Kidney (tissue), 14 donors: ENCODE data around the gene DNM3. TPM values are rescaled to one million over a fixed set of nuclear protein-coding genes. Genes with fewer than 3 reads are reported as not detected.

ENCODE experiments used
- DNase-seq, 5 donors: peaks; one replicate each; pipeline ENCODE4 v3.0.0-alpha.2; 2013 to 2020
- FAIRE-seq: peaks from 2 replicates; lab custom pipeline; 2012; peaks lifted over from hg19 to GRCh38; lab: Jason Lieb, UNC
- H3K27ac ChIP-seq, 2 donors: one replicate each; pipeline ENCODE4 v1.7.0; 2013; ENCODE audit warnings: low read depth in 2 of 2, low read length in 2 of 2, inconsistent platforms in 1 of 2
- H3K27me3 ChIP-seq: one replicate; pipeline ENCODE4 v1.7.1; 2013; ENCODE audit warnings: low read length, inconsistent platforms; ENCODE audit not compliant: control insufficient read depth, insufficient read depth
- H3K36me3 ChIP-seq, 3 donors: one replicate each; pipeline versions ENCODE4 v1.7.0 to v1.7.1; 2013; ENCODE audit warnings: low read length in 3 of 3, control low read depth in 1 of 3, inconsistent platforms in 1 of 3; ENCODE audit not compliant: insufficient read depth in 3 of 3, control insufficient read depth in 2 of 3
- H3K4me1 ChIP-seq, 3 donors: one replicate each; pipeline versions ENCODE4 v1.7.0 to v1.7.1; 2013; ENCODE audit warnings: low read length in 3 of 3, inconsistent platforms in 1 of 3, low read depth in 1 of 3; ENCODE audit not compliant: control insufficient read depth in 2 of 3, insufficient read depth in 2 of 3
- H3K4me3 ChIP-seq, 3 donors: one replicate each; pipeline versions ENCODE4 v1.7.0 to v1.8.1; 2013; ENCODE audit warnings: low read length in 3 of 3, control low read depth in 1 of 3, inconsistent platforms in 1 of 3
- H3K9ac ChIP-seq, 3 donors: one replicate each; pipeline versions ENCODE4 v1.7.0 to v1.7.1; 2013; ENCODE audit warnings: low read length in 3 of 3, control low read depth in 1 of 3, inconsistent platforms in 1 of 3
- H3K9me3 ChIP-seq, 3 donors: one replicate each; pipeline versions ENCODE4 v1.7.0 to v1.7.1; 2013; ENCODE audit warnings: low read length in 3 of 3, control low read depth in 1 of 3, inconsistent platforms in 1 of 3; ENCODE audit not compliant: control insufficient read depth in 2 of 3, insufficient read depth in 1 of 3
- CTCF ChIP-seq: IDR thresholded peaks from 3 replicates; pipeline ENCODE4 v1.5.1; 2012; ENCODE audit warnings: mild to moderate bottlenecking, moderate library complexity, borderline replicate concordance; ENCODE audit not compliant: insufficient read depth; ENCODE audit errors: extremely low read depth
- intact Hi-C: fragments of 100-400 bp; cut with DNase I; formaldehyde crosslinking; loops from one replicate; pipeline ENCODE4 v1.11.1; 2022
- polyA plus RNA-seq: library from polyadenylated mRNA; stranded (reverse); fragments of 350-450 nt; fragmentation: Illumina TruSeq; extraction: RNeasy Lipid Tissue Mini Kit (QIAGEN cat#74804); gene quantifications from one replicate; pipeline ENCODE4 v1.2.3, GENCODE V29; 2014; ENCODE audit warnings: low read depth, low replicate concordance; ENCODE audit not compliant: insufficient read depth
- total RNA-seq: library from RNA; stranded (reverse); fragmentation: NEBNext Ultra II Directional; extraction: Animal tissue kit (Norgen Biotek cat#: 25700); gene quantifications from one replicate; pipeline ENCODE4 v1.2.1, GENCODE V29; 2021
- donor health status: control.
- donor health status: control.
- donor health status: control.
- donor health status: control.
- donor health status: control.
- donor health status: DM: yes; HTN: yes; CAD: no.
- donor health status: Normal renal cell carcinoma (clear cell type).

The DNM3 gene
- total and polyA plus RNA-seq, 2 donors from 2014 or later: 5.9 to 19.1 TPM

- no peaks in the 10 kb centered on the region for H3K9me3 ChIP-seq
- no peak overlapping the region for H3K27ac ChIP-seq
- TF ChIP-seq CTCF: no peak
- no peak overlapping the region for H3K4me3 ChIP-seq
- DNase-seq: no peak
- H3K9ac ChIP-seq: no peak overlapping the region
- no peaks in the 10 kb centered on the region for H3K4me1 ChIP-seq
- intact Hi-C loops: no loop called here
- FAIRE-seq: no peak
- H3K27me3 ChIP-seq: no peaks in the 10 kb centered on the region
- no peaks in the 10 kb centered on the region for H3K36me3 ChIP-seq
Measured at GRCh38 chr1:171817511-171818265, 23.6 kb upstream of the DNM3 start.

- no peak for TF ChIP-seq CTCF
- no peak overlapping the region for H3K9ac ChIP-seq
- H3K4me3 ChIP-seq: no peak overlapping the region
- no peaks in the 10 kb centered on the region for H3K27me3 ChIP-seq
- no peaks in the 10 kb centered on the region for H3K36me3 ChIP-seq
- no peak for DNase-seq
- H3K9me3 ChIP-seq: no peaks in the 10 kb centered on the region
- no peak overlapping the region for H3K27ac ChIP-seq
- no peaks in the 10 kb centered on the region for H3K4me1 ChIP-seq
- intact Hi-C loops: no loop called here
- no peak for FAIRE-seq
Measured at GRCh38 chr1:171819946-171820345, 21.4 kb upstream of the DNM3 start.

GRCh38 chr1:171826973-171827372 lies 14.3 kb upstream of the DNM3 start:
- no peak overlapping the region for H3K9ac ChIP-seq
- TF ChIP-seq CTCF: no peak
- H3K27me3 ChIP-seq: no peaks in the 10 kb centered on the region
- no peak for DNase-seq
- intact Hi-C loops: no loop called here
- H3K4me3 ChIP-seq: no peak overlapping the region
- no peaks in the 10 kb centered on the region for H3K36me3 ChIP-seq
- no peaks in the 10 kb centered on the region for H3K9me3 ChIP-seq
- no peaks in the 10 kb centered on the region for H3K4me1 ChIP-seq
- no peak for FAIRE-seq
- H3K27ac ChIP-seq: no peak overlapping the region
